HPDE6-E6E7 (cell line): ENCODE data around the gene PTBP3.
"Not testable (repeated sequence)": the region's sequence is repeated elsewhere in the genome, so short reads cannot be mapped to it uniquely, and the experiment has no call there.

Experiments
- DNase-seq: peaks from one replicate; pipeline ENCODE4 v3.0.0; 2011; ENCODE audit warnings: missing footprints; ENCODE audit errors: extremely low spot score

PTBP3 gene

GRCh38 chr9:112268413-112268812 is 65.0 kb downstream of the PTBP3 start:
- no peak for DNase-seq

- not testable (repeated sequence) for DNase-seq
Measured at GRCh38 chr9:112267086-112267485, 66.3 kb downstream of the PTBP3 start.

- DNase-seq: no peak
Measured at GRCh38 chr9:112265391-112265790, 68.0 kb downstream of the PTBP3 start.

GRCh38 chr9:112262577-112262976 is 70.8 kb downstream of the PTBP3 start:
- DNase-seq: no peak

- DNase-seq: no peak
Measured at GRCh38 chr9:112261133-112261532, 72.3 kb downstream of the PTBP3 start.

GRCh38 chr9:112258106-112258505 is 75.3 kb downstream of the PTBP3 start:
- no peak for DNase-seq

DNA sequence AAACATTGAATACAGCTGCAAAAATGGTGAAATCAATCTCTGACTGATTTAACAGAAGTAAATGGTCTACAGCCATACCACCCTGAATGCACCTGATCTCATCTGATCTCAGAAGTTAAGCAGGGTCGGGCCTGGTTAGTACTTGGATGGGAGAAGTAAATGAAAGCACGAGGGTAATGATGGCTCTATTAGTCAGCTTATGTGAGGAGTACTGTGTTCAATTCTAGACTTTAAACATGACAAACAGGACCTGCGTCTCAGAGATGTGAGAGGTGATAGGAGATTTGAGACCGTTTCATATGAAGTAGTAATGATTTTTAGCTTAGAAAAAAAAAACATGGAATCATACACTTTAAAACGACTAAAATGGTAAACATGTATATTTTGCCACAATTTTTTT is 81.2 kb downstream of the PTBP3 start:
- DNase-seq: no peak

GRCh38 chr9:112249277-112249676 is 84.1 kb downstream of the PTBP3 start:
- DNase-seq: no peak

DNA sequence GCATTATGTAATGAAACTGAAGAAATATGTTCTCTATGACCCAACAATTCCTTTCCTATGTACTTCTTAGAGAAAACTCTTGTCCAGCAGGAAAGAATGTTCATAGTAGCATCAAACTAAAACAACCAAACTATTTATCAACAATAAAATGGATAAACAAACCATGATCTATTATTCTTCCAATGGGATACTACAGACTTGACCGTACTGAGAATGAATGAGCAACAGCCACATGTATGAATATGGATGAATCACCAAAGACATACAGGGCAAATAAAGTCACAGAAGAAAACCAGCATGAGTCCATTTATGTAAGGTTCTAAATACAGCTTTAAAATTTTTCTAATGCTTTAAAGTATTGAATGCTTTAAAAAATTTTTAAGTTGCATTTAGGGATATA is 84.7 kb downstream of the PTBP3 start:
- no peak for DNase-seq

DNA sequence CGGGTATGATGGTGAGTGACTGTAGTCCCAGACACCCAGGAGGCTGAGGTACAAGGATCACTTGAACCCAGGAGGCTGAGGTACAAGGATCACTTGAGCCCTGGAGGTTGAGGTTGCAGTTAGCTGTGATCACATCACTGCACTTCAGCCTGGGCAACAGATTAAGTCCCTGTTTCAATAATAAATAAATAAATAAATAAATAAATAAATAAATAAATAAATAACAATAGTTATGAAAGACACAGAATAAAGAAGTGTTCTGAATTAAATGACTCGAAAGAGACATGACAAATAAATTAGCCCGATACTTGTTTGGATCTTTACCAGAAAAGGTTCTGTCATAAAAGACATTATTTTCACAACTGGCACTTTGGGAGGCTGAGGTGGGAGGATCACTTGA is 86.3 kb downstream of the PTBP3 start:
- DNase-seq: no peak

- DNase-seq: no peak
Measured at GRCh38 chr9:112245126-112245525, 88.3 kb downstream of the PTBP3 start.

DNA sequence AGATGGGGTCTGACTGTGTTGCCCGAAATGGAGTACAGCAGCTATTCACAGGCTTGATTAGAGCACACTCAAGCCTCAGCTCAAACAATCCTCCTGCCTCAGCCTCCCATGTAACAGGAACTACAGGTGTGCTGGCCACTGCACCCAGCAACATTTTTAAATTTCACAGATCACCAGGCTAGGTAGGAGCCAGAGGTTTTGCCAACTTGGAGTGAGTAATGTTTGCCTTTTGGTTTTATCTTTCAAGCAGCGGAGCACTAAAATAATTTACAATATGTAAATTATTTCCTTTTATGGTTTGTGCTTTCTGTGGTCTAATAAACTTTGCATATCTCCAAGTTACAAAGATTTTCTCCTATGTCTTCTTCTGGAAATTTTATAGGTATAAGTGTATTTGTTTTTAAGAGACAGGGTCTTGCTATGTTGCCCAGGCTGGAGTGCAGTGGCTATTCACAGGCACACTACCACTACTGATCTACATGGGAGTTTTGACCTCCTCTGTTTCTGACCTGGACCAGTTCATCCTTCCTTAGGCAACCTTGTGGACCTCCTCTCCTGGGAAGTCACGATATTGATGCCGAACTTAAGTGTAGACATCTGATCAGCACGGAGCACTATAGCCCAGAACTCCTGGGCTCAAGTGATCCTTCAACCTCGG is 91.1 kb downstream of the PTBP3 start:
- no peak for DNase-seq

- DNase-seq: no peak
Measured at GRCh38 chr9:112241491-112241890, 91.9 kb downstream of the PTBP3 start.

DNA sequence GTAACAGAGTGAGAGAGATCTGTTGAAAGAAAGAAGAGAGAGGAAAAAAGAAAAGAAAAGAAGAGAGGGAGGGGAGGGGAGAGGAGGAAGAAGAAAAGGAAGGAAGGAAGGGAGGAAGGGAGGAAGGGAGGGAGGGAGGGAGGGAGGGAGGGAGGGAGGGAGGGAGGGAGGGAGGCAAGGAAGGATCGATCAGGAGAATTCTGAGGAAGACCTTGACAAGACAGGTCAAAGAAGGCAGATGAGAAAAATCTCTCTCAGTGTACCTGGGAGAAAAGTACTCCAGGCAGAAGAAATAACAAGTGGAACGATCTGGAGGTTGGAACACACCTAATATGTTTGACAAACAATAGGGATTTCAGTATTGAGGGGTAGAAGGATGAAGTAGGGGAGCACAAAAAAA is 93.7 kb downstream of the PTBP3 start:
- no peak for DNase-seq

DNA sequence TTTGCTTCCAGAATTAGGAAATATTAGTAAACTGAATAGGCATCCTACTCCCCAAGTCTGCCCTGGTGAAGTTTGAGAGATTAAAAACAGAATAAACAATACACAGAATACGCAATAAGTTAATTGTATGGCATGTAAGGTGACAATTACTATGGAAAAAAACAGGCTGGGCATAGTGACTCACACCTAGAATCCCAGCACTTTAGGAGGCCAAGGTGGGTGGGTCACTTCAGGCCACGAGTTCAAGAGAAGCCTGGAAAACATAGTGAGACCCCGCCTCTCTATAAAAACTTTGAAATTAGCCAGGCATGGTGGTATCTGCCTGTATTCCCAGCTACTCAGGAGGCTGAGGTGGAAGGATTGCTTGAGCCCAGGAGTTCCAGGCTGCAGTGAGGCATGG is 94.1 kb downstream of the PTBP3 start:
- no peak for DNase-seq

DNA sequence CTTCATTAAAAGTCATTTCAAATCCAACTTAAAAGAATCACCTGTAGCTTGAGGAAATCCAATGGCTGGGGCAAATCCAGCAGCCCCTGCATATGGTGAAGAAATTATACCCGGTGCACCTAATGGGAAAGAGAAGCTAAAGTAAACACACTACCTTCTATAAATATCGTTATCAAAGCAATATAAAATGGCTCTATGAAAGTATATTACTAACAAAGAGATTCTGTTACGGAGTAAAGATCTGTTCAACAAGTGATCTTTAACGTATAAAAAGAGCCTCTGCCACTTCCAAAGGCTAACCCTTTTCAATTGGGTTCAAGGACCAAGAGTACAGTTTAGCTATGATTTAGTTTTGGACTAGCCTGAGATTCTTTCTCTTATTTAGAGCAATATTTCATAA is 98.6 kb downstream of the PTBP3 start:
- no peak for DNase-seq

GRCh38 chr9:112233769-112234168 is 99.7 kb downstream of the PTBP3 start:
- no peak for DNase-seq

DNA sequence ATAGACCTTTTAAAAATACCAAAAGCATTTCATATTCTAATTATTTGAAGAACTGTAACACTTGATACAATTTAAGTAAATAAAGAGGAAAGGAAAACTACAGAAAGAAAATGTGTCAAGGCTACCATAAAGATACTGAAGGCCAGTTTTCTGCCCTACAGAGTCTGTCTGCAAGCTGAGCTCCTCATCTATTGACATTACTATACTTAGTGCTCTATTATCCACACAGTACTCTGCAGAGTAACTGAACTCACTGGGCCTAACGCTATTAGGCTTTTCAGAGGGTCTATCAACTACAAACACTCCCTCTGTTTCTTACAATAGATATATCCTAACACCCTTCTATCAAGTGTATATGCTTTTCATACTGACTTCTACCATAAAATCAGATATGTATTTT is 101.2 kb downstream of the PTBP3 start:
- no peak for DNase-seq

DNA sequence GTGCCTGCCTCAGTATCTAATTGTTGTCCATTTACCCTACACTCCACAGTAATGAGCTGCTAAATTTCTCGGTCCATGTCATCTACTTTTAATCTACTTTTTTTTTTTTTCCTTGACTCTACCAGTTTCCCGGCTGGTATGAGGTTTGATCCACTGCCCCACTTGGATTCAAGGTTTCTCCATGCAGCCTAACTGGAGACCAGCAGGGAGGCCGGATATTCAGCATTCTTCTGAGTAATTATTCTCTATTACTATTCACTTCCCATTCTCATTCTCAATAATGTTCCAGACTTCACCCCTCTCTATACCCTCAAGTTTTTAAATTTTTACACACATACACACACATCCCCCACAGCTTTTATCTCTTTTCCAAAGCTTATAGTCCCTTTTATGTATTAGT is 107.3 kb downstream of the PTBP3 start:
- no peak for DNase-seq

GRCh38 chr9:112224401-112225289 is 108.8 kb downstream of the PTBP3 start:
- DNase-seq: no peak

DNA sequence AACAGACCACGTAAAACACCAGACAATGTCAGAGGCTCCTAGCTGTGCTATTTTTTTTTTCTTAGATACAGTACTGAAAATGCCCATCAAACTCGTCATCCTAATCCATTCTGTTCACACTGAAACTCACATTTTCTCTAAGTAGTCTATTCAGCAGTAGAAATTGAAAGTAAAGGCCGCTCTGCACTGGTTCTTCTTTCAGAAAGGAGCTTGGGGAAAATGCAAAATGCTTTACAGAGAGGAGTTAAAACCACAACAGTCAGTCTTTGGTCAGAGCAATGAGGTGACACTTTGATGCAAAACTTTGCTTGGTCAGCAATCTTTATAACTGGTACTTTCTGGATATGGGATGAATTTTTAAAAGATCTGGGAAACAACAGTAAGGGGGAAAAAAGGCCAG is 114.5 kb downstream of the PTBP3 start:
- DNase-seq: no peak

GRCh38 chr9:112212926-112213325 is 120.5 kb downstream of the PTBP3 start:
- no peak for DNase-seq

DNA sequence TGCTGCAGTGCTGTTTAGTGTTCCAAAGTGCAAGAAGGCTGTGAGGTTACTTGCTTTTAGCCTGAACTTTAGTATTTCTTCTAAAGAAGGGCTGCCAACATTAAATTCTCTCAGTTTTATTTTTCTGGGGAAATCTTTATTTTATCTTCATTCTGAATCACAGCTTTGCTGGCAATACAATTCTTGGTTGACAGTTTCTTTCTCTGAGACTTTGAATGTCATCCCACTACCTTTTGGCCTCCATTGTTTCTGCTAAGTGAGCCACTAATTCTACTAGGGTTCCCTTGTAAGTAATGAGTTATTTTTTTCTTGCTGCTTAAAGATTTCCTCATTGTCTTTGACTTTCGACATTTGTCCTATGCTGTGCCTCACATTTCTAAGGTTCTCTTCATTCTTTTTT is 126.0 kb downstream of the PTBP3 start:
- DNase-seq: no peak
